Muscle of back (tissue), 11 donors: ENCODE data around the gene ATP6V0E2. TPM values are rescaled to one million over a fixed set of nuclear protein-coding genes. Genes with fewer than 3 reads are reported as not detected.
A peak's percentile ranks its signal among the peaks of the same experiment; 100 is the strongest.

ENCODE experiments used
- DNase-seq, 3 donors: peaks; one replicate each; pipeline versions ENCODE4 v3.0.0 to v3.0.0-alpha.2; 2013
- polyA plus RNA-seq, 10 donors: library from polyadenylated mRNA; unstranded; fragments of 120-200 nt; gene quantifications; one replicate each; pipeline ENCODE4 v1.2.1, GENCODE V29; 2013; ENCODE audit not compliant: insufficient read length in 10 of 10

The ATP6V0E2 gene
- polyA plus RNA-seq, 10 donors = 5.6 to 11.3 (median 9.0) TPM

- no peak for DNase-seq
These were observed 12.7 kb upstream of the ATP6V0E2 start for GRCh38 chr7:149860821-149861727.

GRCh38 chr7:149861728-149862045 lies 12.1 kb upstream of the ATP6V0E2 start:
- DNase-seq = no peak

- DNase-seq = no peak
These were observed 11.6 kb upstream of the ATP6V0E2 start for GRCh38 chr7:149862156-149862555.

GRCh38 chr7:149863500-149863899 lies 10.3 kb upstream of the ATP6V0E2 start:
- DNase-seq = no peak

- DNase-seq = no peak
These were observed 9.7 kb upstream of the ATP6V0E2 start for GRCh38 chr7:149864023-149864422.

GRCh38 chr7:149864751-149865150 lies 9.0 kb upstream of the ATP6V0E2 start:
- no peak for DNase-seq

GRCh38 chr7:149865437-149865836 lies 8.3 kb upstream of the ATP6V0E2 start:
- no peak for DNase-seq

- no peak for DNase-seq
These were observed 7.5 kb upstream of the ATP6V0E2 start for GRCh38 chr7:149866139-149866778.

GRCh38 chr7:149866779-149867447 lies 6.9 kb upstream of the ATP6V0E2 start:
- DNase-seq = no peak

- peak in 1 of 3 donors; percentile 37 for DNase-seq
These were observed 5.8 kb upstream of the ATP6V0E2 start for GRCh38 chr7:149867762-149868622.

GRCh38 chr7:149868623-149869290 lies 5.0 kb upstream of the ATP6V0E2 start:
- no peak for DNase-seq

GRCh38 chr7:149869291-149869650 lies 4.5 kb upstream of the ATP6V0E2 start:
- no peak for DNase-seq

- no peak for DNase-seq
These were observed 3.9 kb upstream of the ATP6V0E2 start for GRCh38 chr7:149869867-149870266.

- DNase-seq = no peak
These were observed 3.5 kb upstream of the ATP6V0E2 start for GRCh38 chr7:149870274-149870673.

- DNase-seq = no peak
These were observed 2.9 kb upstream of the ATP6V0E2 start for GRCh38 chr7:149870701-149871483.

- no peak for DNase-seq
These were observed 2.2 kb upstream of the ATP6V0E2 start for GRCh38 chr7:149871576-149871975.

- DNase-seq = peak; percentile 83 to 92 (median 86)
These were observed 1.2 kb upstream of the ATP6V0E2 start for GRCh38 chr7:149872419-149873073.

- no peak for DNase-seq
These were observed 338 bp downstream of the ATP6V0E2 start for GRCh38 chr7:149873970-149874643.

- no peak for DNase-seq
These were observed 867 bp downstream of the ATP6V0E2 start for GRCh38 chr7:149874644-149875028.
